Esophagus (tissue), 2 donors: ENCODE data around the gene TEX44. TPM values are rescaled to one million over a fixed set of nuclear protein-coding genes. Genes with fewer than 3 reads are reported as not detected.

Experiments
- H3K27ac ChIP-seq, 2 donors: one replicate each; pipeline ENCODE4 v1.5.1; 2013; ENCODE audit warnings: low read depth in 2 of 2, mild to moderate bottlenecking in 2 of 2, inconsistent platforms in 1 of 2, low read length in 1 of 2, moderate library complexity in 1 of 2
- H3K27me3 ChIP-seq, 2 donors: one replicate each; pipeline ENCODE4 v1.6.1; 2013; ENCODE audit warnings: low read length in 2 of 2, control low read depth in 1 of 2, mild to moderate bottlenecking in 1 of 2; ENCODE audit not compliant: insufficient read depth in 2 of 2, control insufficient read depth in 1 of 2
- H3K36me3 ChIP-seq, 2 donors: one replicate each; pipeline ENCODE4 v1.6.1; 2013; ENCODE audit warnings: low read length in 1 of 2; ENCODE audit not compliant: control insufficient read depth in 2 of 2, insufficient read depth in 2 of 2
- H3K4me1 ChIP-seq, 2 donors: one replicate each; pipeline ENCODE4 v1.6.1; 2013; ENCODE audit warnings: low read length in 1 of 2; ENCODE audit not compliant: control insufficient read depth in 2 of 2, insufficient read depth in 2 of 2
- H3K4me3 ChIP-seq, 2 donors: one replicate each; pipeline ENCODE4 v1.5.1; 2013; ENCODE audit warnings: low read length in 2 of 2, mild to moderate bottlenecking in 2 of 2, low read depth in 1 of 2, moderate library complexity in 1 of 2
- H3K9me3 ChIP-seq, 2 donors: one replicate each; pipeline ENCODE4 v1.6.1; 2013; ENCODE audit warnings: mild to moderate bottlenecking in 2 of 2, low read depth in 1 of 2, low read length in 1 of 2, moderate library complexity in 1 of 2; ENCODE audit not compliant: control insufficient read depth in 2 of 2, insufficient read depth in 1 of 2
- WGBS, 2 donors: extraction: QIAGEN DNeasy Blood & Tissue Kit; methylation state at CpG; one replicate each; pipeline ENCODE4 v1.1.7; 2013; 5-methylcytosine and 5-hydroxymethylcytosine counted together
- polyA plus RNA-seq, 2 donors: library from polyadenylated mRNA; stranded (reverse); fragments of 200-250 nt; gene quantifications; one replicate each; pipeline ENCODE4 v1.2.3, GENCODE V29; 2013
- donor health status: healthy with polysubstance abuse.
- donor health status: Bipolar disorder and iron deficiency.

TEX44 gene
- polyA plus RNA-seq, 2 donors: not detected

DNA sequence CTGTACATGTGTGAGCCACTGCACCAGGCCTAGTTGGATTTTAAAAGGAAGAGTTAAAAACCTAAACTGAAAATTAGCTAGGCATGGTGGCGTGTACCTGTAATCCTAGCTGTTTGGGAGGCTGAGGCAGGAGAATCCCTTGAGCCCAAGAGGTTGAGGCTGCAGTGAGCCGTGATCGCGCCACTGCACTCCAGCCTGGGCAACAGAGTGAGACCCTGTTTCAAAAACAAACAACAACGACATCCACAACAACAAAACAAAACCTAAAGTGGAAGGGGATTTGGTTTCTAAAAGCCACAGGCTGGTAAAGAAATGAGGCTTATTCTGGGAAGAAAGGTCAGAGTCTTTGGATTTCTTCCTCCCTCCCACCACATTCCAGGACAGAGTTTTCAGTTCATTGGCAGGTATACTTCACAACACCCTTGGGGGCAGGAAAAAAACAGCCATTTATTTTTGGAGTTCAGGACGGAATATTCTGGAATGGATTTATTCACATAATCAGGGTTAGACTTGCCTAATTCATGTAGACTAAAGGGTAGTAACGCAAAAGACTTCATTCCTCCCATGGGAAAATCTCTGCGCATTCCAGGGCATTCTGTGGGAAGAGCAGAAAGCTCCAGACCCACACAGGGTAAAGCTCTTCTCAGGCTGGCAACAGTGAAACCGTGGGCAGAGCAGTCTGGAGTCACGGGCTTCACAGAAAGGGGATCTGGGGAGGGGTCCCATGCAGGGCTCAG is 34.9 kb downstream of the TEX44 start:
- peaks cover 0 to 3% of the 10 kb centered on the region in 2 donors for H3K9me3 ChIP-seq
- no peaks in the 10 kb centered on the region for H3K36me3 ChIP-seq
- peak overlapping the region; percentile 45 to 57 for H3K27ac ChIP-seq
- H3K4me3 ChIP-seq: no peak overlapping the region
- no peaks in the 10 kb centered on the region for H3K27me3 ChIP-seq
- peaks cover 0 to 3% of the 10 kb centered on the region in 2 donors for H3K4me1 ChIP-seq
- WGBS, 2 donors: 65 to 66% methylated on average over 10 of the region's 10 CpGs

GRCh38 chr2:231632559-231633142 is 40.0 kb downstream of the TEX44 start:
- Histone ChIP-seq H3K27ac (no peak overlapping the region), H3K9me3 (no peaks in the 10 kb centered on the region), H3K4me3 (no peak overlapping the region), H3K27me3 (no peaks in the 10 kb centered on the region), H3K36me3 (no peaks in the 10 kb centered on the region), H3K4me1 (peaks cover 0 to 3% of the 10 kb centered on the region in 2 donors)
- 71 to 77% methylated on average over 14 of the region's 14 CpGs for WGBS, 2 donors

GRCh38 chr2:231633241-231633976 is 40.7 kb downstream of the TEX44 start:
- Histone ChIP-seq H3K4me1 (peaks cover 0 to 3% of the 10 kb centered on the region in 2 donors), H3K36me3 (no peaks in the 10 kb centered on the region), H3K27me3 (no peaks in the 10 kb centered on the region), H3K9me3 (no peaks in the 10 kb centered on the region), H3K27ac (peak overlapping the region in 1 of 2 donors; percentile 2), H3K4me3 (no peak overlapping the region)
- WGBS, 2 donors: 73 to 82% methylated on average over 13 of the region's 13 CpGs

DNA sequence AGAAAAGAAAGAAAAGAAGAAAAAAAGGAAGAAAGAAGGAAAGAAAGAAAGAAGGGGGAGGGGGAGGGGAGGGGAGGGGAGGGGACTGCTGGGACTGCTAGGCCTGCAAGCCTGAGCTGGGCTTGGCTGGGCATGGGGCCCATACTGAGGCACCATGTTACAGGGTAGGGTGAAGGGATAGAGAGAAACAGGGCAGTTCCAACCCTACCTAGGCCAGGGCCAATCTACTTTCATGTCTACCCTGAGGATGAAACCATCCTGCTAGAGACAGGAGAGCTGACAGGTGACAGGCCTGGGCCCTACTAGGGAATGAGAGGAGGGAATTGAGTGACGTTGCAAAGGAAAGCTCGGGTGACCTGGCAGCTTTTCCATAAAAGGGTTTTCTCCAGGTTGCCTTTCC is 41.7 kb downstream of the TEX44 start:
- no peaks in the 10 kb centered on the region for H3K36me3 ChIP-seq
- H3K27me3 ChIP-seq: no peaks in the 10 kb centered on the region
- H3K27ac ChIP-seq: no peak overlapping the region
- no peaks in the 10 kb centered on the region for H3K9me3 ChIP-seq
- no peak overlapping the region for H3K4me3 ChIP-seq
- WGBS, 2 donors: 85 to 100% methylated on average over 2 of the region's 2 CpGs
- H3K4me1 ChIP-seq: peaks cover 0 to 3% of the 10 kb centered on the region in 2 donors

GRCh38 chr2:231634951-231635875 is 42.5 kb downstream of the TEX44 start:
- no peak overlapping the region for H3K4me3 ChIP-seq
- 71 to 83% methylated on average over 7 to 8 of the region's 8 CpGs for WGBS, 2 donors
- no peaks in the 10 kb centered on the region for H3K27me3 ChIP-seq
- H3K27ac ChIP-seq: no peak overlapping the region
- H3K9me3 ChIP-seq: no peaks in the 10 kb centered on the region
- H3K4me1 ChIP-seq: peaks cover 0 to 3% of the 10 kb centered on the region in 2 donors
- H3K36me3 ChIP-seq: no peaks in the 10 kb centered on the region

GRCh38 chr2:231640241-231640640 is 47.6 kb downstream of the TEX44 start:
- Histone ChIP-seq H3K4me3 (no peak overlapping the region), H3K9me3 (no peaks in the 10 kb centered on the region), H3K4me1 (peaks cover 2 to 16% of the 10 kb centered on the region in 2 donors), H3K36me3 (no peaks in the 10 kb centered on the region), H3K27ac (peak overlapping the region; percentile 65 to 68), H3K27me3 (no peaks in the 10 kb centered on the region)
- WGBS, 2 donors: 44 to 60% methylated on average over 6 of the region's 6 CpGs

DNA sequence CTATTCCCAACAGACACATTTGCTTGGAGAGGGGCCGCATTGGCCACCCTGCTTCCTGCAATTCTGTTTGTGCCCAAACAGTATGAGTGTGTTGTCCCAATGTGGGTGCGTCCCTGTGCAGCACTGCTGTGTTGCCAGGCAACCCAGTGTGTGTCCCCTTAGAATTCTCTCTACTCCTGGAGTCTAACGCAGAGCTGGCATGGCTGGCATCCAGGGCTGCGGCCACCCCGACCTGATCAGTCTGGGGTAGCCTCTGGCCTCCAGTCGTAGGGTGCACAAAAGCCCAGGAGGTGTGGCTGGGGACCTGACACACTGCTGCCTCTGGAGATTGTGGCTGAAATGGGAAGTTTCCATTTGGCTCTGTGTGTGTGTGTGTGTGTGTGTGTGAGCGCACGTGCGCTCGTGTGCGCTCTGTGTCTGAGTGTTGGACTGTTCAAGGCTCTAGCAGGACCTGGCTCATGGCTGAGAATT is 48.0 kb downstream of the TEX44 start:
- 51 to 52% methylated on average over 11 of the region's 11 CpGs for WGBS, 2 donors
- peaks cover 2 to 17% of the 10 kb centered on the region in 2 donors for H3K4me1 ChIP-seq

GRCh38 chr2:231642631-231643494 is 50.2 kb downstream of the TEX44 start:
- Histone ChIP-seq H3K4me3 (no peak overlapping the region), H3K27ac (peak overlapping the region; percentile 98 to 99), H3K4me1 (peaks cover 2 to 22% of the 10 kb centered on the region in 2 donors), H3K27me3 (no peaks in the 10 kb centered on the region), H3K36me3 (no peaks in the 10 kb centered on the region), H3K9me3 (no peaks in the 10 kb centered on the region)
- WGBS, 2 donors: 11 to 23% methylated on average over 30 of the region's 30 CpGs

More for the DNA sequence above, 48.0 kb downstream of the TEX44 start:
- H3K27ac ChIP-seq: peak overlapping the region; percentile 65 to 68
- H3K36me3 ChIP-seq: no peaks in the 10 kb centered on the region
- H3K4me3 ChIP-seq: no peak overlapping the region
- no peaks in the 10 kb centered on the region for H3K27me3 ChIP-seq
- H3K9me3 ChIP-seq: no peaks in the 10 kb centered on the region
